HL-60 (cell line): Measurements from ENCODE around the gene ECD.

Experiments
- DNase-seq, 2 experiments: peaks; one replicate each; pipeline ENCODE4 v3.0.0-alpha.2; 2010 to 2020; ENCODE audit warnings: low read depth in 1 of 2, low spot score in 1 of 2
- H3K27ac ChIP-seq: fragments of 250-450 bp; sonication (Bioruptor Pico); replicated peaks from 2 replicates; pipeline ENCODE4 v1.5.1; 2020; ENCODE audit warnings: mild to moderate bottlenecking, moderate library complexity
- H3K27me3 ChIP-seq: fragments of 250-450 bp; sonication (Bioruptor Pico); 2 replicates; pipeline ENCODE4 v1.5.1; 2021; ENCODE audit warnings: mild to moderate bottlenecking, moderate library complexity; ENCODE audit not compliant: insufficient read depth, poor library complexity, severe bottlenecking
- H3K4me3 ChIP-seq: replicated peaks from 2 replicates; pipeline ENCODE4 v1.5.1; 2011; ENCODE audit warnings: mild to moderate bottlenecking, control low read depth, low read length; ENCODE audit not compliant: insufficient read depth
- CTCF ChIP-seq: IDR thresholded peaks from one replicate; pipeline ENCODE4 v1.5.1; 2011; ENCODE audit warnings: low read length, control low read depth, inconsistent platforms; ENCODE audit not compliant: insufficient read depth
- GABPA ChIP-seq: IDR thresholded peaks from 2 replicates; pipeline ENCODE4 v1.6.1; 2012; ENCODE audit warnings: low read depth
- POLR2AphosphoS5 ChIP-seq: IDR thresholded peaks from 2 replicates; pipeline ENCODE4 v1.6.1; 2012; ENCODE audit warnings: low read depth
- REST ChIP-seq: IDR thresholded peaks from 2 replicates; pipeline ENCODE4 v1.6.1; 2012; ENCODE audit warnings: low read depth; ENCODE audit not compliant: insufficient replicate concordance
- SPI1 ChIP-seq: IDR thresholded peaks from 2 replicates; pipeline ENCODE4 v1.6.1; 2012; ENCODE audit warnings: low read depth, mild to moderate bottlenecking, borderline replicate concordance

Gene ECD

GRCh38 chr10:73126343-73126742 lies 41.5 kb downstream of the ECD start:
- no peak for DNase-seq
- Histone ChIP-seq H3K27me3 (no peaks in the 10 kb centered on the region), H3K4me3 (no peak overlapping the region), H3K27ac (no peak overlapping the region)
- no peak for TF ChIP-seq CTCF
- no peak for TF ChIP-seq GABPA
- no peak for TF ChIP-seq REST
- TF ChIP-seq SPI1: no peak
- TF ChIP-seq POLR2AphosphoS5: no peak

- Histone ChIP-seq H3K27ac (no peak overlapping the region), H3K27me3 (no peaks in the 10 kb centered on the region), H3K4me3 (no peak overlapping the region)
- no peak for DNase-seq
- TF ChIP-seq POLR2AphosphoS5 (no peak), SPI1 (no peak), CTCF (no peak), REST (no peak), GABPA (no peak)
Observed at GRCh38 chr10:73119952-73120351, 47.9 kb downstream of the ECD start.

GRCh38 chr10:73119457-73119856 lies 48.4 kb downstream of the ECD start:
- H3K4me3 ChIP-seq: no peak overlapping the region
- no peak for DNase-seq
- H3K27ac ChIP-seq: no peak overlapping the region
- no peak for TF ChIP-seq GABPA
- no peak for TF ChIP-seq REST
- TF ChIP-seq CTCF: no peak
- no peak for TF ChIP-seq SPI1
- TF ChIP-seq POLR2AphosphoS5: no peak
- no peaks in the 10 kb centered on the region for H3K27me3 ChIP-seq
